Measurements from ENCODE around the gene CCDC87. TPM values are rescaled to one million over a fixed set of nuclear protein-coding genes. Genes with fewer than 3 reads are reported as not detected.

Gene CCDC87
- total and polyA plus RNA-seq, 2 of the 8 experiments (the other 6 are each of a cell fraction or from before 2014, with no cell fraction given): 0.32 to 0.99 TPM

- TF ChIP-seq EZH2 (IDR thresholded peaks at IDR 0.05; ENCODE audit: low read depth, low read length, severe bottlenecking): no peak
- no peak for TF ChIP-seq CTBP2 (IDR thresholded peaks at IDR 0.05; ENCODE audit: borderline replicate concordance, insufficient read depth, insufficient read length, low read length)
- no peak for TF ChIP-seq SIX5 (IDR thresholded peaks at IDR 0.05; ENCODE audit: low read depth, low read length)
- TF ChIP-seq RBBP5 (IDR thresholded peaks at IDR 0.05; ENCODE audit: borderline replicate concordance, low read depth, low read length): no peak
- no peak for TF ChIP-seq CHD1 (IDR thresholded peaks at IDR 0.05; ENCODE audit: low read depth, low read length)
- no peak for TF ChIP-seq ASH2L (IDR thresholded peaks at IDR 0.05; ENCODE audit: low read length)
- TF ChIP-seq KDM1A (IDR thresholded peaks at IDR 0.05; ENCODE audit: borderline replicate concordance, low read length): no peak
- no peak for TF ChIP-seq RXRA (IDR thresholded peaks at IDR 0.05; ENCODE audit: insufficient read depth, low read depth, low read length)
- no peak for TF ChIP-seq RFX5 (IDR thresholded peaks at IDR 0.05; ENCODE audit: borderline replicate concordance, low read depth, low read length)
- TF ChIP-seq FOSL1 (IDR thresholded peaks at IDR 0.05; ENCODE audit: insufficient read depth, low read depth, low read length): no peak
- no peak for TF ChIP-seq CBX5 (IDR thresholded peaks at IDR 0.05; ENCODE audit: low read depth, low read length)
- no peak for TF ChIP-seq EP300 (IDR thresholded peaks at IDR 0.05; ENCODE audit: borderline replicate concordance in 1 of 2, low read depth in 2 of 2, low read length in 2 of 2)
- TF ChIP-seq TEAD4 (IDR thresholded peaks at IDR 0.05; ENCODE audit: low read depth, low read length): 0 out of 2 replicates have a peak, but pooled peaks have one; percentile 12
- TF ChIP-seq SIRT6 (IDR thresholded peaks at IDR 0.05; ENCODE audit: low read length): no peak
- TF ChIP-seq GABPA (IDR thresholded peaks at IDR 0.05; ENCODE audit: borderline replicate concordance, insufficient read depth, low read length): no peak
- TF ChIP-seq, protein P1, sequence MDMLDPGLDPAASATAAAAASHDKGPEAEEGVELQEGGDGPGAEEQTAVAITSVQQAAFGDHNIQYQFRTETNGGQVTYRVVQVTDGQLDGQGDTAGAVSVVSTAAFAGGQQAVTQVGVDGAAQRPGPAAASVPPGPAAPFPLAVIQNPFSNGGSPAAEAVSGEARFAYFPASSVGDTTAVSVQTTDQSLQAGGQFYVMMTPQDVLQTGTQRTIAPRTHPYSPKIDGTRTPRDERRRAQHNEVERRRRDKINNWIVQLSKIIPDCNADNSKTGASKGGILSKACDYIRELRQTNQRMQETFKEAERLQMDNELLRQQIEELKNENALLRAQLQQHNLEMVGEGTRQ (IDR thresholded peaks at IDR 0.05; ENCODE audit: low read length): no peak
- TF ChIP-seq, protein P2, sequence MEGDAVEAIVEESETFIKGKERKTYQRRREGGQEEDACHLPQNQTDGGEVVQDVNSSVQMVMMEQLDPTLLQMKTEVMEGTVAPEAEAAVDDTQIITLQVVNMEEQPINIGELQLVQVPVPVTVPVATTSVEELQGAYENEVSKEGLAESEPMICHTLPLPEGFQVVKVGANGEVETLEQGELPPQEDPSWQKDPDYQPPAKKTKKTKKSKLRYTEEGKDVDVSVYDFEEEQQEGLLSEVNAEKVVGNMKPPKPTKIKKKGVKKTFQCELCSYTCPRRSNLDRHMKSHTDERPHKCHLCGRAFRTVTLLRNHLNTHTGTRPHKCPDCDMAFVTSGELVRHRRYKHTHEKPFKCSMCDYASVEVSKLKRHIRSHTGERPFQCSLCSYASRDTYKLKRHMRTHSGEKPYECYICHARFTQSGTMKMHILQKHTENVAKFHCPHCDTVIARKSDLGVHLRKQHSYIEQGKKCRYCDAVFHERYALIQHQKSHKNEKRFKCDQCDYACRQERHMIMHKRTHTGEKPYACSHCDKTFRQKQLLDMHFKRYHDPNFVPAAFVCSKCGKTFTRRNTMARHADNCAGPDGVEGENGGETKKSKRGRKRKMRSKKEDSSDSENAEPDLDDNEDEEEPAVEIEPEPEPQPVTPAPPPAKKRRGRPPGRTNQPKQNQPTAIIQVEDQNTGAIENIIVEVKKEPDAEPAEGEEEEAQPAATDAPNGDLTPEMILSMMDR (IDR thresholded peaks at IDR 0.05; ENCODE audit: control extremely low read depth in 1 of 3, insufficient read depth in 1 of 3, low read depth in 1 of 3, low read length in 3 of 3): no peak
- TF ChIP-seq SP1 (IDR thresholded peaks at IDR 0.05; ENCODE audit: low read depth, low read length): peak; percentile 77
- no peak for TF ChIP-seq ZNF274 (IDR thresholded peaks at IDR 0.05; ENCODE audit: borderline replicate concordance, extremely low read depth, low read length)
- no peak for TF ChIP-seq SUZ12 (IDR thresholded peaks at IDR 0.05; ENCODE audit: low read length)
- no peak for TF ChIP-seq TAF7 (optimal IDR thresholded peaks at IDR 0.05; ENCODE audit: borderline replicate concordance, low read depth, low read length)
These were observed 47.0 kb downstream of the CCDC87 start, which contains the start of gene ZDHHC24 (continued) for GRCh38 chr11:66545701-66546367.
